HEK293 (cell line): ENCODE measurements around the gene CES1.
"Not testable (repeated sequence)": the region's sequence is repeated elsewhere in the genome, so short reads cannot be mapped to it uniquely, and the experiment has no call there.

Experiments used
- CTCF ChIA-PET: fragments of 350-600 bp; formaldehyde crosslinking; extraction: SDS; loops from one replicate; lab custom pipeline; 2021; ENCODE audit warnings: antibody characterized with exemption; lab: Yijun Ruan, JAX
- POLR2A ChIA-PET: fragments of 300-600 bp; formaldehyde crosslinking; extraction: SDS; loops from one replicate; lab custom pipeline; 2020; ENCODE audit warnings: antibody characterized with exemption, inconsistent platforms; lab: Yijun Ruan, JAX
- H3K27ac ChIP-seq: fragments of 200-500 bp; sonication (Bioruptor generic); 2 replicates; pipeline ENCODE4 v1.5.1; 2014; ENCODE audit warnings: low read depth, low read length, control low read depth, inconsistent platforms; ENCODE audit errors: extremely low read depth
- H3K36me3 ChIP-seq, 2 experiments: fragments of 200-500 bp in 1 of 2; sonication (Bioruptor generic) in 1 of 2; 1 replicate in 1 of 2; 2 replicates in 1 of 2; pipeline ENCODE4 v1.5.1; 2014 to 2017; ENCODE audit warnings: inconsistent platforms in 2 of 2, low read length in 2 of 2; ENCODE audit not compliant: control insufficient read depth in 2 of 2, insufficient read depth in 1 of 2
- H3K4me1 ChIP-seq: fragments of 200-500 bp; sonication (Bioruptor generic); 2 replicates; pipeline ENCODE4 v1.5.1; 2014; ENCODE audit warnings: mild to moderate bottlenecking, low read length, inconsistent platforms; ENCODE audit not compliant: control insufficient read depth, insufficient read depth
- H3K4me3 ChIP-seq: 2 replicates; pipeline ENCODE4 v1.5.1; 2011; ENCODE audit warnings: low read depth, mild to moderate bottlenecking, control low read depth, low read length, moderate library complexity
- H3K9me3 ChIP-seq: fragments of 200-500 bp; sonication (Bioruptor generic); 2 replicates; pipeline ENCODE4 v1.5.1; 2014; ENCODE audit warnings: low read depth, low read length, inconsistent platforms; ENCODE audit not compliant: control insufficient read depth, insufficient read depth
- BCL11A ChIP-seq: fragments of 450-650 bp; formaldehyde crosslinking; IDR thresholded peaks from 2 replicates; pipeline ENCODE4 v1.5.1; 2016; ENCODE audit warnings: low read depth, missing biosample characterization, missing genetic modification characterization
- RBAK ChIP-seq: fragments of 450-650 bp; formaldehyde crosslinking; IDR thresholded peaks from 2 replicates; pipeline ENCODE4 v1.5.1; 2016; ENCODE audit warnings: missing biosample characterization, missing genetic modification characterization
- ZBTB10 ChIP-seq: fragments of 450-650 bp; formaldehyde crosslinking; IDR thresholded peaks from 2 replicates; pipeline ENCODE4 v1.5.1; 2016; ENCODE audit warnings: missing biosample characterization, missing genetic modification characterization
- ZBTB48 ChIP-seq: fragments of 450-650 bp; formaldehyde crosslinking; IDR thresholded peaks from 2 replicates; pipeline ENCODE4 v1.5.1; 2016; ENCODE audit warnings: missing biosample characterization, missing genetic modification characterization
- ZNF146 ChIP-seq: fragments of 450-650 bp; formaldehyde crosslinking; IDR thresholded peaks from 2 replicates; pipeline ENCODE4 v1.5.1; 2016; ENCODE audit warnings: missing biosample characterization, missing genetic modification characterization
- ZNF148 ChIP-seq: fragments of 450-650 bp; formaldehyde crosslinking; IDR thresholded peaks from 2 replicates; pipeline ENCODE4 v1.5.0; 2017; ENCODE audit warnings: missing biosample characterization, missing genetic modification characterization, borderline replicate concordance
- ZNF155 ChIP-seq: fragments of 450-650 bp; formaldehyde crosslinking; IDR thresholded peaks from 2 replicates; pipeline ENCODE4 v1.5.1; 2016; ENCODE audit warnings: missing biosample characterization, missing genetic modification characterization
- ZNF169 ChIP-seq: fragments of 450-650 bp; formaldehyde crosslinking; IDR thresholded peaks from 2 replicates; pipeline ENCODE4 v1.5.1; 2016; ENCODE audit warnings: missing biosample characterization, missing genetic modification characterization
- ZNF280D ChIP-seq: fragments of 450-650 bp; formaldehyde crosslinking; IDR thresholded peaks from 2 replicates; pipeline ENCODE4 v1.5.1; 2016; ENCODE audit warnings: missing biosample characterization, missing genetic modification characterization
- ZNF513 ChIP-seq: fragments of 450-650 bp; IDR thresholded peaks from 2 replicates; pipeline ENCODE4 v1.5.1; 2018; ENCODE audit warnings: missing biosample characterization, missing genetic modification characterization
- ZNF560 ChIP-seq: fragments of 450-650 bp; formaldehyde crosslinking; IDR thresholded peaks from 2 replicates; pipeline ENCODE4 v1.5.1; 2017; ENCODE audit warnings: missing biosample characterization, missing genetic modification characterization, borderline replicate concordance
- ZNF654 ChIP-seq: fragments of 450-650 bp; formaldehyde crosslinking; IDR thresholded peaks from 2 replicates; pipeline ENCODE4 v1.5.1; 2016; ENCODE audit warnings: low read depth, missing biosample characterization, missing genetic modification characterization
- TF ChIP-seq, protein P1 (sequence below): fragments of 450-650 bp; formaldehyde crosslinking; IDR thresholded peaks from 2 replicates; pipeline ENCODE4 v1.5.1; 2017; ENCODE audit warnings: missing biosample characterization, missing genetic modification characterization

The CES1 gene

DNA sequence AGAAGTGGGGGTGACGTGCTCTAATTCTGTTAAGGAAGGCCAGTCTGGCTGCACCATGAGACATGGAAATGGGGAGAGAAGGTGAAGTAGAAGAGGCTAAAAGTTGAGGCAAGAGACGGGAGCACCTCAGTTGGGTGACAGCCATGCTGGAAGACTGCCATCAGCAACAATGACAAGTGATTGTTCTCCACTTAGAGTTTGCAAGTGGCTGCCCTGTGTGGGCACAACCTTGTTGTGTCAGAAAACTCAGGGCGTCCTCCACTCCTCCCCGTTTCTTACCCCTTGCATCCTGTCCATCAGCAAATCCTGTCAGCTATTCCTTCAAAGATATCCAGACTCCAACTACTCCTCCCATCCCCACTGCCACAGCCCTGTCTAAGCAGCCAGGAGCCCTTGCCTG, 17.6 kb downstream of the CES1 start:
- no peaks in the 10 kb centered on the region for H3K36me3 ChIP-seq
- H3K4me1 ChIP-seq: no peaks in the 10 kb centered on the region
- ChIA-PET POLR2A (no interaction called here), CTCF (no interaction called here)
- no peak overlapping the region for H3K27ac ChIP-seq
- no peak overlapping the region for H3K4me3 ChIP-seq
- TF ChIP-seq ZBTB10 (no peak), ZNF146 (no peak), BCL11A (tag by site-specific recombination) (no peak), ZNF280D (tag by site-specific recombination) (no peak), ZNF148 (tag by site-specific recombination) (no peak), RBAK (tag by site-specific recombination) (no peak), ZBTB48 (tag by site-specific recombination) (no peak), ZNF560 (tag by site-specific recombination) (no peak), ZNF654 (tag by site-specific recombination) (no peak), ZNF169 (tag by site-specific recombination) (no peak), ZNF513 (tag by site-specific recombination) (no peak), ZNF155 (tag by site-specific recombination) (no peak)
- TF ChIP-seq, protein P1, sequence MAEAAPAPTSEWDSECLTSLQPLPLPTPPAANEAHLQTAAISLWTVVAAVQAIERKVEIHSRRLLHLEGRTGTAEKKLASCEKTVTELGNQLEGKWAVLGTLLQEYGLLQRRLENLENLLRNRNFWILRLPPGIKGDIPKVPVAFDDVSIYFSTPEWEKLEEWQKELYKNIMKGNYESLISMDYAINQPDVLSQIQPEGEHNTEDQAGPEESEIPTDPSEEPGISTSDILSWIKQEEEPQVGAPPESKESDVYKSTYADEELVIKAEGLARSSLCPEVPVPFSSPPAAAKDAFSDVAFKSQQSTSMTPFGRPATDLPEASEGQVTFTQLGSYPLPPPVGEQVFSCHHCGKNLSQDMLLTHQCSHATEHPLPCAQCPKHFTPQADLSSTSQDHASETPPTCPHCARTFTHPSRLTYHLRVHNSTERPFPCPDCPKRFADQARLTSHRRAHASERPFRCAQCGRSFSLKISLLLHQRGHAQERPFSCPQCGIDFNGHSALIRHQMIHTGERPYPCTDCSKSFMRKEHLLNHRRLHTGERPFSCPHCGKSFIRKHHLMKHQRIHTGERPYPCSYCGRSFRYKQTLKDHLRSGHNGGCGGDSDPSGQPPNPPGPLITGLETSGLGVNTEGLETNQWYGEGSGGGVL (tag by site-specific recombination): no peak
- H3K9me3 ChIP-seq: no peaks in the 10 kb centered on the region

GRCh38 chr16:55814174-55814573, 18.7 kb downstream of the CES1 start:
- CTCF ChIA-PET, H3K9me3 ChIP-seq, H3K4me3 ChIP-seq, POLR2A ChIA-PET, H3K36me3 ChIP-seq, H3K4me1 ChIP-seq, H3K27ac ChIP-seq: not testable (repeated sequence)

GRCh38 chr16:55813730-55814129, 19.2 kb downstream of the CES1 start:
- H3K4me1 ChIP-seq, H3K9me3 ChIP-seq, H3K36me3 ChIP-seq, H3K4me3 ChIP-seq, POLR2A ChIA-PET, CTCF ChIA-PET, H3K27ac ChIP-seq: not testable (repeated sequence)
